H1 (cell line): Measurements from ENCODE around the gene MAPKAP1.

Experiments
- CTCF ChIP-seq, 3 experiments: IDR thresholded peaks; 1 replicate in 2 of 3; 2 replicates in 1 of 3; pipeline versions ENCODE4 v1.5.1 to v1.6.1; 2011; ENCODE audit warnings: low read length in 3 of 3, mild to moderate bottlenecking in 3 of 3, inconsistent platforms in 2 of 3, low read depth in 1 of 3, moderate library complexity in 1 of 3; ENCODE audit not compliant: insufficient read depth in 1 of 3; ENCODE audit errors: control extremely low read depth in 1 of 3
- JUN ChIP-seq: IDR thresholded peaks from 2 replicates; pipeline ENCODE4 v1.6.1; 2011; ENCODE audit warnings: low read depth, mild to moderate bottlenecking, improper control_type of control experiment, low read length
- POLR2A ChIP-seq, 2 experiments: IDR thresholded peaks; 1 replicate in 1 of 2; 2 replicates in 1 of 2; pipeline ENCODE4 v1.6.1; 2011; ENCODE audit warnings: low read depth in 2 of 2, low read length in 2 of 2, mild to moderate bottlenecking in 2 of 2; ENCODE audit errors: control extremely low read depth in 1 of 2

- TF ChIP-seq CTCF (IDR thresholded peaks at IDR 0.05; ENCODE audit: control extremely low read depth in 1 of 3, insufficient read depth in 1 of 3, low read depth in 1 of 3, low read length in 3 of 3) (no peak), JUN (no peak), POLR2A (IDR thresholded peaks at IDR 0.05; ENCODE audit: control extremely low read depth in 1 of 2, low read depth in 2 of 2, low read length in 2 of 2) (no peak)
Observed at GRCh38 chr9:125407432-125407973, 299.5 kb downstream of the MAPKAP1 start.
